Mesenteric fat pad (tissue), 1 donor: Measurements from ENCODE around the gene GON4L. TPM values are rescaled to one million over a fixed set of nuclear protein-coding genes. Genes with fewer than 3 reads are reported as not detected.
"Not testable (repeated sequence)": the region's sequence is repeated elsewhere in the genome, so short reads cannot be mapped to it uniquely, and the experiment has no call there.

ENCODE experiments used
- DNase-seq: peaks from one replicate; pipeline ENCODE4 v3.0.0-alpha.2; 2020; ENCODE audit warnings: low spot score
- total RNA-seq: library from RNA; stranded (reverse); fragmentation: NEBNext Ultra II Directional; extraction: Animal tissue kit (Norgen Biotek cat#: 25700); gene quantifications from one replicate; pipeline ENCODE4 v1.2.1, GENCODE V29; 2021
- donor health status: DM: yes; HTN: yes; CAD: no.

GON4L gene
- total RNA-seq, 1 donor from 2014 or later = 53.0 TPM

DNA sequence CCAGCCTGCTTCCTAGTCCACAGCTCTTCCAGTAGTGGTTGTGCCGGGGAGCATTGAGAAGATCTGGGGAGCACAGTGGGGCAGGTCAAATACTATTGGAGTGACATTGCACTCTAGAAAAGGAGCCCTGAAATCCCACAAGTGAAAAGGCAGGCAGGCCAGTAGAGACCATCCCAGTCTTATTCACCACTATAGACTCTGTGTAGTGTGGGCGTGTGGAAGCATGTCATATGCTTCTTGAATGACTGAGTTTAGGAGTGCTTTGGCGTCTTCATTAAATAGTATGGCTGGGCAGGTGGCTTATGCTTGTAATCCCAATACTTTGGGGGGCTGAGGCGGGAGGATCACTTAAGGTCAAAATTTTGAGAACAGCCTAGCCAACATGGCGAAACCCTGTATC, 152.6 kb downstream of the GON4L start:
- DNase-seq = peak; percentile 5

DNA sequence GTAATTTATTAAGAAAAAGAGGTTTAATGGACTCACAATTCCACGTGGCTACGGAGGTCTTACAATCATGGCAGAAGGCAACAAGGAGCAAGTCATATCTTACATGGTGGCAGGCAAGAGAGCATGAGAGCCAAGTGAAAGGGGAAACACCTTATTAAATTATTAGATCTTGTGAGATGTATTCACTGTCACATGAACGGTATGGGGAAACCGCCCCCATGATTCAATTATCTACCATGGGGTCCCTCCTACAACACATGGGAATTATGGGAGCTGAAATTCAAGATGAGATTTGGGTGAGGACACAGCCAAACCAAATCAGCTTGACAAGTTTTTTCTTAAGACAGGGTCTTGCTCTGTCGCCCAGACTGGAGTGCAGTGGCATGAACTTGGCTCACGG, 153.8 kb downstream of the GON4L start:
- no peak for DNase-seq

DNA sequence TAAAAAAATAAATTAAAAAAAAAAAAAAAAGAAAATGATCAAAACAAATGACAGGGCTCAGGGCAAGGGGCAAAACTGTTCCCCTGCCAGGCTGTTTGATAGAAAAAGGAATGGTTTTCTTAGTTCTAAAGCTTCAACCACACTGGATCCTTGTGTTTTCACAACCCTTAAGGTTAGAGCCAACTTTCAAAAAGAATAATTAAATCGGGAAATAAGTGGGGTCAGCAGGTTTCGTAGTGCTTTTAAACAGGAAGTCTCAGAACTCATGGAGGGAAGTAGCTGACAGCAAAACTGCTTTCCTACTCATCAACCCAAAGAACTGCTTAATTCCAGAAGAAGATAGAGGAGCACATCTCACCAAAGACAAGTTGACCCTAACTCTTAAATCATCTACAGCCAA, 155.3 kb downstream of the GON4L start:
- DNase-seq = not testable (repeated sequence)

Other genes with a start within 250 kb of the GON4L start
- gene MSTO1, start 247.0 kb downstream of the GON4L start, total RNA-seq = 44.7 TPM
- 62.5 TPM for gene YY1AP1, start 168.4 kb downstream of the GON4L start, total RNA-seq
- 94.6 TPM for gene DAP3, start 168.1 kb downstream of the GON4L start, total RNA-seq
- gene SYT11, start 2.4 kb upstream of the GON4L start, total RNA-seq = 6.1 TPM
- gene RIT1, start 54.1 kb upstream of the GON4L start, total RNA-seq = 31.8 TPM
- 30.7 TPM for gene KHDC4, start 77.2 kb upstream of the GON4L start, total RNA-seq
- gene RXFP4, start 84.4 kb upstream of the GON4L start, total RNA-seq = not detected
- gene ARHGEF2, start 121.3 kb upstream of the GON4L start, total RNA-seq = 150 TPM
- gene SSR2, start 163.7 kb upstream of the GON4L start, total RNA-seq = 179 TPM
- gene UBQLN4, start 196.6 kb upstream of the GON4L start, total RNA-seq = 30.0 TPM
- gene LAMTOR2, start 197.6 kb upstream of the GON4L start, total RNA-seq = 65.5 TPM
- not detected for gene RAB25, start 203.9 kb upstream of the GON4L start, total RNA-seq
- gene MEX3A, start 225.3 kb upstream of the GON4L start, total RNA-seq = 0.58 TPM